Activated B cell treated with CpG ODN at 0.5 μM for 24 hours (primary cell): ENCODE results near the gene MEMO1. TPM values are rescaled to one million over a fixed set of nuclear protein-coding genes. Genes with fewer than 3 reads are reported as not detected.

Experiments used
- ATAC-seq: fragments of 200-7000 bp; cut with Tn5 transposase; one replicate; pipeline ENCODE4 v1.10.0; 2021; ENCODE audit warnings: low read depth, mild to moderate bottlenecking, moderate library complexity
- CTCF ChIA-PET: fragments of 350-600 bp; sonication (Branson Sonifier 250); formaldehyde crosslinking; loops from one replicate; lab custom pipeline; 2021; ENCODE audit warnings: antibody characterized with exemption; lab: Charles Lee
- POLR2A ChIA-PET: fragments of 350-600 bp; sonication (Branson Sonifier 250); formaldehyde crosslinking; loops from one replicate; lab custom pipeline; 2021; ENCODE audit warnings: antibody characterized with exemption; lab: Charles Lee
- DNase-seq: peaks from one replicate; pipeline ENCODE4 v3.0.0; 2022
- H3K27ac Mint-ChIP-seq: one replicate; pipeline ENCODE4 v1.8.0; 2020; ENCODE audit warnings: mixed read lengths
- H3K27me3 Mint-ChIP-seq: one replicate; pipeline ENCODE4 v1.8.0; 2021; ENCODE audit warnings: mixed read lengths
- H3K36me3 Mint-ChIP-seq: one replicate; pipeline ENCODE4 v1.8.0; 2021; ENCODE audit warnings: low read depth, mixed read lengths
- H3K4me1 Mint-ChIP-seq: one replicate; pipeline ENCODE4 v1.8.0; 2021; ENCODE audit warnings: mixed read lengths
- H3K4me3 Mint-ChIP-seq: one replicate; pipeline ENCODE4 v1.8.0; 2020; ENCODE audit warnings: mild to moderate bottlenecking, mixed read lengths
- H3K9me3 Mint-ChIP-seq: one replicate; pipeline ENCODE4 v1.8.0; 2020; ENCODE audit warnings: mixed read lengths
- CTCF ChIP-seq: fragments of 200-600 bp; IDR thresholded peaks from one replicate; pipeline ENCODE4 v1.8.0; 2022; ENCODE audit warnings: antibody characterized with exemption, mild to moderate bottlenecking
- intact Hi-C: fragments of 100-400 bp; cut with micrococcal nuclease; formaldehyde crosslinking; loops from one replicate; pipeline ENCODE4 v1.15.1; 2024
- total RNA-seq: library from RNA; stranded (reverse); gene quantifications from 2 replicates; pipeline ENCODE4 v1.2.3, GENCODE V29; 2022

The MEMO1 gene
- total RNA-seq, 1 donor from 2014 or later = 71.6 TPM

- Mint-ChIP-seq H3K36me3 (peaks cover 8% of the 10 kb centered on the region), H3K27me3 (no peaks in the 10 kb centered on the region), H3K27ac (no peak overlapping the region), H3K4me3 (no peak overlapping the region), H3K9me3 (no peaks in the 10 kb centered on the region), H3K4me1 (peaks cover 41% of the 10 kb centered on the region)
- ChIA-PET CTCF (no interaction called here), POLR2A (no interaction called here)
- DNase-seq = no peak
- no peak for TF ChIP-seq CTCF
- ATAC-seq = no peak
- intact Hi-C loops = no loop called here
These were observed 62.9 kb downstream of the MEMO1 start for GRCh38 chr2:31947871-31948270.

GRCh38 chr2:31946838-31947237, 64.0 kb downstream of the MEMO1 start:
- Mint-ChIP-seq H3K27me3 (no peaks in the 10 kb centered on the region), H3K27ac (no peak overlapping the region), H3K9me3 (no peaks in the 10 kb centered on the region), H3K4me3 (no peak overlapping the region), H3K36me3 (peaks cover 15% of the 10 kb centered on the region), H3K4me1 (peaks cover 41% of the 10 kb centered on the region)
- POLR2A ChIA-PET = no interaction called here
- intact Hi-C loops = no loop called here
- DNase-seq = no peak
- no peak for TF ChIP-seq CTCF
- ATAC-seq = no peak
- CTCF ChIA-PET = no interaction called here

- ChIA-PET CTCF (no interaction called here), POLR2A (no interaction called here)
- no peaks in the 10 kb centered on the region for H3K9me3 Mint-ChIP-seq
- no peak for TF ChIP-seq CTCF
- H3K4me3 Mint-ChIP-seq = no peak overlapping the region
- intact Hi-C loops = no loop called here
- peaks cover 38% of the 10 kb centered on the region for H3K4me1 Mint-ChIP-seq
- ATAC-seq = no peak
- no peaks in the 10 kb centered on the region for H3K27me3 Mint-ChIP-seq
- DNase-seq = no peak
- H3K27ac Mint-ChIP-seq = no peak overlapping the region
- H3K36me3 Mint-ChIP-seq = peaks cover 16% of the 10 kb centered on the region
These were observed 65.3 kb downstream of the MEMO1 start for GRCh38 chr2:31945572-31945935.

GRCh38 chr2:31944828-31945571, 65.8 kb downstream of the MEMO1 start:
- ATAC-seq (no peak), DNase-seq (no peak)
- H3K27me3 Mint-ChIP-seq = no peaks in the 10 kb centered on the region
- H3K27ac Mint-ChIP-seq = no peak overlapping the region
- H3K9me3 Mint-ChIP-seq = no peaks in the 10 kb centered on the region
- POLR2A ChIA-PET = no interaction called here
- intact Hi-C loops = no loop called here
- H3K4me3 Mint-ChIP-seq = no peak overlapping the region
- no peak for TF ChIP-seq CTCF
- peaks cover 16% of the 10 kb centered on the region for H3K36me3 Mint-ChIP-seq
- H3K4me1 Mint-ChIP-seq = peaks cover 38% of the 10 kb centered on the region
- CTCF ChIA-PET = no interaction called here

- ATAC-seq (no peak), DNase-seq (no peak)
- Mint-ChIP-seq H3K4me3 (no peak overlapping the region), H3K27ac (no peak overlapping the region), H3K4me1 (peaks cover 34% of the 10 kb centered on the region), H3K36me3 (peaks cover 13% of the 10 kb centered on the region), H3K9me3 (no peaks in the 10 kb centered on the region), H3K27me3 (no peaks in the 10 kb centered on the region)
- ChIA-PET CTCF (no interaction called here), POLR2A (no interaction called here)
- intact Hi-C loops = no loop called here
- TF ChIP-seq CTCF = no peak
These were observed 67.1 kb downstream of the MEMO1 start for GRCh38 chr2:31943636-31944225.
